Inferior parietal cortex (tissue), 1 donor: ENCODE measurements around the gene TSPAN5.
"Not testable (repeated sequence)": the region's sequence is repeated elsewhere in the genome, so short reads cannot be mapped to it uniquely, and the experiment has no call there.

Source experiments
- DNase-seq: peaks from one replicate; pipeline ENCODE4 v3.0.0-alpha.2; 2016; ENCODE audit errors: extremely low spot score

Gene TSPAN5

DNA sequence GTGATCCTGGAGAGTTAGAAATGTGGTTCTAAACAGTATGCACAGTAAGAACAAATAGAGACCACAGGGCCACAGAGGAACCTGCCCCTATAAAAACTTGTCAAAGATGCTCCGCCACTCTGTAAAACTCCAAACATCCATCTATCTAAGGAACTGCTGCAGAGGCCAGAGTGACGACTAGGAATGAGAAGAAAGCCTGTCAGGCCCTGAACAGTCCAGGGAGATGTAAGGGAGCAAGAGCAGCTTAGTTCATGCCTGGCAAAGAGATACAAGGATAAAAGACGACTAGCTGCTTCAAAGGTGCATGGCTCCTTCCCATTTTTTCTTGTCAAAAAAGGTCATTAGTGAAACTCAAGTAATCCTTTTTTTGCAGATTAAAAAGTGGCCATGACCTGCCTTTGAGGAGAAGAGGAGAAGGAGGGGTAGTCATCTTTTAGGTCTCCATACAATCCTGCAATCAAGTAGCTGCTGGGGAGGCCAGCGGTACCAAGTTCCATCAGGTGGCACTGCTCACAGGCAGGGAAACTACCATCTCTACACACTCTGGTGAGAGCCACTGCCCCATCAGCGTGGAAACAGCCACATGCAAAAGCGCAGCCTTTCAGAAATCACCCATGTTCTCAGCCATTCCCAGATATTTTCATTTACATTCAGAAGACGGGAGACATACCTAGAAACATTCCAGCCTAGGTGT, 162.1 kb downstream of the TSPAN5 start:
- DNase-seq, result no peak

DNA sequence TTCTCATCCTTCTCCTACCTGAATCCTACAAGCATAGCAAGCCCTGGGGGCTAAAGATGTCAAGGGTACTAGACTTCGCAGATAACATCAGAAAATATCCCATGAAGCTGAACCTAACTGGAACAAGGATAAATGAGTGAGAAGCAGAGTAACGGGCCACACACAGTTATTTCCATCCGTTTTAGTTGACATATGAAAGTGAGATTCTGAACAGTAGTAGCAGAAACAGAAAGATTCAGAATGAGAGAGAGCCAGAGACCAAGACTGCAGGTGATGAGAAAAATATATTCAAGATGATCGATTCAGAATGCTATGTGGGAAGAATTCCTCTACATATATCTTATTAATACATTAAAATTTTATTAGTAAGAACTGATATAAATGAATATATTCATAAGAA, 165.1 kb downstream of the TSPAN5 start:
- no peak for DNase-seq

DNA sequence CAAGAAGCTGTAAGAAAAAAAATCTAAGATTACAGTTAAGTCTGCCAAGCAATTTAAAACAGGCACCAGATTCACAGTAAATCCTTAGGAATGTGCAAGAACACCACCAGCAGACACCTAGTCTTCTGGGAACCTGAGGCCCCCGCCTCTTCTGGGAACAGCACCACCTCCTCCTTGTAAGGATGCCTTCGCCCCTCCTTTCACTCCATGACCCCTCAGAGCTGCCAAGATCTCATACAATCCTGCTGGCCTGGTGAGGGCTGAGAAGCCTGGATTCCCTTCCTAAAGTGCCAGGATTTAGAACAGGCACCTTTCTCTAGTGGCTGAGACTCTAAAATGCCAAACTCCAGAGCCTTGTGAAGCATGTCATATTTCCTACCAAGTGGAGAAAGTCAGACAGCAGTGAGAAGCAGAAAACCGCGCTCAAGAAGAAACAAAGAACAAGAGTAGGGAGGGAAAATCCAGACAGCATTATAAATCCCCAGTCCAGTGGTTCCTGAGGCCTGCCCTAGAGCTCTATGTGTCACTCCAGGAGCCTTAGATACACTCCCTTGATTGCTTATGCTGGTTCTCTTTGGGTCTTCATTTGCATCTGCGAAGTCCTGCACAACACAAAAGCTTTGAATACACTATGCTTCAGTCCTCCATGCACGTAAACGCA, 166.4 kb downstream of the TSPAN5 start:
- DNase-seq, result no peak

DNA sequence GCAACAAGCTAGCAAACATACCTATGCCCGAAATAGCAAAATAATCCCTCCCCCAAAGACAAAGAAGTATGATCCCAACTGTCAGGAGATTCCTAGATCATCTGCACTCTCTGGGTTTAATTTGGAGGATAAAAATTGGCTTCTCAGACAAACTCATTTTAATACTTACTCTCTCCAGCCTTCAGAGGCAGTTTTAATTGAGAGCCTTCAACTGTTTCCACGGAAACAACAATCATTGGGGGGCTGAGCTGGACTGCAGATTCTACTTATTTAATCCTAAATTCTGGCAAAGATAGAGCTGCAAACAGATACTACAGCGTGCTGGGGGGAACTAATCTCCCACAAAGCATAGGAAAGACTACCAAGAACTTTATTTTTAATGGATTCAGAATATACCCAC, 168.2 kb downstream of the TSPAN5 start:
- DNase-seq, result no peak

DNA sequence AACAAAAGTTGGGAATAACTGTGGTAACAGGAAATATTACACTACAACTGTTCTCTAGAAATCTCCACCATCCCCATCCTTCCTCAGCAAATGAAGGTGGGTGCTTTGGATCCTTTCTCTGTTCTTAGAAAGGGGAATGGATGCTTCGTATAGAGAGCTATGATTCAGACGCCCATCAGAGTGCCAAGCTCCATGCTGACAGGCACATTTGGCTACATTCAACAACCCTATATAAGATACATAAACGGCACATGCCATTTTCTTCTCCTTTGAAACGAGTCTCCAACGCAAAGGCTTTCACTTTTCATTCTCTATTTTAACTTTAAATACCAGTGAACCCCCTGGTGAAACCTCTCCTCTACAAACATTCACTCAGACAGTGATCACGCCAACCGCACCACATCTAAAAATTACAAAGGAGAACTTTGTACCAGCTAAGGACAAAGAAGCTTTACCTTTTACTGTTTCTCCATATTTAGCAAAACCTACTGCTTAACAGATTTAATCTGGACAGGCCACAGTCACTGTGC, 172.5 kb downstream of the TSPAN5 start:
- no peak for DNase-seq

DNA sequence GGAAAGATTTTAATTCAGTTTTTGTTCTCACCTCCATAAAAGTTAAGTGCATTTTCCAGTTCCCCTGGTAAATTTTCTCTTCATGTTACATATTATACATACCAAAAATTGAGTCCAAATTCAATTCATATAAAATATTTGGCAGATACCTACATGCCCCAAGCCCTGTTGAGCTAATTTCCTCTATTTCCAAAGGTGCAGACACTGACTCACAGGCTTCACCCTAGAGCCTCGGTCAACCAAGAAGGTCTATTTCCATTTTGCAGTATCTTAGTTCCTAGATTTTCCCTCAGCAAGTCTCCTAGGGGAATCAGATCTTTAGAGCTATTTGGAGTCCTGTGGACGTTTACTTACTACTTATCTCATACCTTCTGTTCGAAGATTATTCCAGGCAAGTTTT, 174.4 kb downstream of the TSPAN5 start:
- DNase-seq, result no peak

DNA sequence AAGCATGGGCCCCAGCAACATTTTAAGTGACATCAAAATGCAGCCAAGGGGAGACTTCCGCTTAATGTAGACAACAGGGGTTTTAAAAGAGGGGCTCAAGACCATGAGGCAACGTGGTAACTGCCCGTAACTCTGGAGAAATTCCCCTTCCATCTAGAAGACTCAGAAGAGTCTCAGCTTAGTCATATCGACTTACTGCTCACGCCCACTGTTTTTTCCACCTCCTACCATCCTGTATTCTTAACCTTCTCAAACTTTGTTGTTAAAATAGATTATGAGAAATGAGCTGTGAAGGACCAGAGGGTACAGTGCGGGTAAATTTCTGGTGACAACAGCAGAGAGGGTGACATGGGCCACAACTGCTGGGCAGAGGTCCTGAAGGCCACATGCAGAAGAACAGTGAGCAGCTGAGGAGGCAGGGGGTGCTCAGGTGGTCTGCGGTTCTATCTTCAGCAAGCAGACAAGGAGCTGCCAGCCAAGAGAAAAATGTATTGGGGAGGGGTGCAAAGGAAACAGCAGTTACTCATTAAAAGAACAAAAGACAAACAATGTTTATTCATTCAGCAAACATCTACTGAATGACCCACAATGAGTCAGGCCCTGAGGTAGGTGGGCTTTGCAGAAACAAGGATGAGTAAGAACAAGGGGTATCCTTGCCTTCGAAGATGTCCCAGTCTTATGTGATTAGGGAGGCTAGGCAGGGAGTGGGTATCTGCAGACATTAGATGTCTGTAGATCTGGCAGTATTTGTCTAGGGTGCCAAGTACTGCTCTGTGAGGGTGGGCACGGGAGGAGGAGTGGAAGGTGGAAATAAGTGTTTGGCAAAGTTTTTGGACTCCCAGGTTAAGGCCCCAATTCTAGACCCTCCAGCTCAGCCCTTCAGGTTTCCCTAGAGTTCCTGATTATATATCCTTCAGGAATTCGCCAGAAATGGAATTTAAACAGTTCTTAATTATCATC, 175.3 kb downstream of the TSPAN5 start:
- no peak for DNase-seq

DNA sequence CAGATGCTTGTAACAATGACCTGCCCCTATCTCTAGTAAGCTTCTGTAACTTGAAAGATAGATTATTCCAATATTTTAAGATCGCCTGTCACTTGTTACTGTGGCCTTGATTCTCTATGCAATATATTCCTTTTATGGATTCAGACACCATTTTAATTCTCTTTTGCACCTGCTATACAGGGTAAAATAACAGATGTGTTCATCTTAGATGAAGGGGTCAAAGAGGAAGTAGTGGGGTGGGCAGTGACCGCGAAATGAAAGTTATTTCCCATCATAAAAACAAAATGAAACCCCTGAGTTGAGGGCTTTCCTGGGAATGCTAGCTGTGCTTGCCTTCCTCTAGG, 175.9 kb downstream of the TSPAN5 start:
- no peak for DNase-seq

DNA sequence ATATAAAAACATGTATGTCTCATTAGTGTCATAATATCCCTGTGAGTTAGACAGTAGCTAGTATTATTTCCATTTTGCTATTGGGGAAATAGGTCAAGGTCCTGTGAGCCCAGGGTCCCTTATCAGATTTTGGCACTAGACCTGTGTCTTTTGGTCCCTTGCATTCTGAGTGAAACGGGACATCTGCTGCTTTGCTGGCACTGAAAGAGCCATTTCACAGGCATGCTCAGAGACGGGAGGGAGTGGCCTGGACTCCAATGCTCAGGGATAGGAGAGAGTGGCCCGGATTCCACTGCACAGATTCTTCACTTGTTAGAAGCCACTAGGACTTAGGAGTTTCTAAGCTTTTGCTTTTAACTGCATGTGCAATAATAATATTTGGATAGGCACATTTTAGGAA, 177.2 kb downstream of the TSPAN5 start:
- DNase-seq, result no peak

DNA sequence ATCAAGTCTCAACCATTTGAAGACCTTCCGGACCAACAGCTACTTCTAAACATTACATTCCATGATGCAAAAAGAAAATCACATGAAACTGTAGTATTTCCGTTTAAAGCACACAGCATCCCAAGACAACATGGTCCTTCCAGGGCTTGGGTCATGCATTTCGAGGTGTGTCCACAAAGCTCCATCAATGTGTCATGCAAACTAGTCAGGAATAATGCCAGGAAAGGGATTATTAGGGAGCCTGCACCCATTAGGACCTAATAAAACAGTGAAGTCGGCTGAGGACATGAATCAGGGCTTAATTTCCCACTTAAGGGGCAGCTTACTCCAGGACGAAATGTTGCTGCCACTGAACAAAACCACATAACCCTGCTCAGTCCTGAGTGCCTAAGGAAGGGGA, 177.9 kb downstream of the TSPAN5 start:
- no peak for DNase-seq

DNA sequence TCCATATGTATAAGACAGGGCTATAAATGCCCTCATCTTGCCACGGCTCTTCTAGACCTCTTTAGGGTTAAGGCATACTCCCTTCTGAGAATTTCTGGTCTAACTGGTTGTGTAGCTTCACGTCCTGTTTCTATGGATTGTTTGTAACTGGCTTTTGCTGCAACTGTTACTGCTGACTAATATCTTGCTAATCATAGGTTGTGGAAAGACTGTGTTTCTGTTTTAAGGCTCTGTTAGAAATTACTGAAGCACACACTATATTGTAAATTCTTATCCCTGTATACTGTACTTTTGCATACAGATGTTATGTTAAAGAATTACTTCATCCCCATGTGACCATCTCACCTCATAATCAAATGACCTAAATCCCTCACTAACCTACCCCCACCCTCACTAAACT, 178.8 kb downstream of the TSPAN5 start:
- DNase-seq, result not testable (repeated sequence)

DNA sequence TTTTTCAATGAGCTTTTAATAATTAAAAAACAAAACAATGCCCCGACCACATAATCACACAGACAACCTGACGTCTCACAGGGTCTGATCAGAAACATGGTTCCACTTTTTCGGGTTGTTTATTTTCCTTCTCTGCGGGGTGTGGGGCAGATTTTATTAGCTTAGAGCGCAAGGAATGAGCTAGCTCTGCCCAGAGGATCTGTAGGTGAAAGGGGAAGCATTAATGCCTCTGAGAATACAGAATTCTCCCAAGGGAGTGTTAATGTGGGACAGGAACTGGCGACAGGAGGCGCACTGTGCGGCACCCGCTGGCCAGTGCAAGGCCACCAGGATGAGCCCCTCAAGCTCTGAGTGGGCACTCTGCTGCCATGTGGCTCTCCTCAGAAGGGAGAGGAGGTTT, 181.5 kb downstream of the TSPAN5 start:
- no peak for DNase-seq

DNA sequence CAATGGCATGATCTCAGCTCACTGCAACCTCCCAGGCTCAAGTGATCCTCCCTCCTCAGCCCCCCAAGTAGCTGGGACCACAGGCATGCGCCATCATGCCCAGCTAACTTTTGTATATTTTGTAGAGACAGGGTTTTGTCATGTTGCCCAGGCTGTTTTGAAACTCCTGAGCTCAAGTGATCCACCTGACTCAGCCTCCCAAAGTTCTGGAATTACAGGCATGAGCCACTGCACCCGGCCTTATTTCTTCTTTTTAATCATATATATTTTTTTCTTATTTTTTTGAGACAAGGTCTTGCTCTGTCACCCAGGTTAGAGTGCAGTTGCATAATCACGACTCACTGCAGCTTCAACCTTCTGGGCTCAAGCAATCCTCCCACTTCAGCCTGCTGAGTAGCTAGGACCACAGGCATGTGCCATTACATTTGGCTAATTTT, 184.0 kb downstream of the TSPAN5 start:
- DNase-seq, result no peak

DNA sequence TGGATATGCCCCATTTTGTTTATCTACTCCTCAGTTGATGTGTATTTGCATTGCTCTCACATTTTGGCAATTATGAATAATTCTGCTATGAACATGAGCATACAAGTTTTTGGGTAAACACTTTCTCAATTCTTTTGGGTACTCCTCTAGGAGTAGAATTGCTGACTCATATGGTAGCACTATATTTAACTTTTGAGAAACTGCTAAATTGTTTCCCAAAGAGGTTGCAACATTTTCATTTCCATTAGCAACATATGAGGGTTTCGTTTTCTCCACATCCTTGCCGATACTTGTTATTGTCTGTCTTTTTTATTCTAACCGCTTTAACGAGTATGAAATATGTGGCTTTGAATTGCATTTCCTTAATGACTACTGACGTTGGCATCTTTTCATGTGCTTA, 185.4 kb downstream of the TSPAN5 start:
- no peak for DNase-seq

DNA sequence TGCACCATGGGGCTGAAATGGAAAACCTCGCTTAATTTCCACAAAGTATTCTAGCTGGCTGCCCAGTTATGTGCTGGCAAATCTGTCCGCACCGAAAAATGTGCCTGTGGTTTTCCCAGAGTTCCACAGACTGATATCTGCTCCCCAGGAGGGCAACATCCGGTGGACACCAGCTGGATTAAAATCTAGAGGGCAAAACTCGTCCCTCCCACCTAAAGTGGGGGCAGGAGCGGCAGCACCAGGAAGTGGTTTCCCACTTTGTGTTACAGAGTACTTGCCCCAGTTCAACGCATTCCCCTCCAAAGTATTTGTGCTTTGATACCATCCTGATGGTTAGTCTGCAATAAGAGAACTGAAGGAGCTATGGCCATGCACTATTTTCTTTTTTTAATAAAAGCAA, 187.6 kb downstream of the TSPAN5 start:
- no peak for DNase-seq

DNA sequence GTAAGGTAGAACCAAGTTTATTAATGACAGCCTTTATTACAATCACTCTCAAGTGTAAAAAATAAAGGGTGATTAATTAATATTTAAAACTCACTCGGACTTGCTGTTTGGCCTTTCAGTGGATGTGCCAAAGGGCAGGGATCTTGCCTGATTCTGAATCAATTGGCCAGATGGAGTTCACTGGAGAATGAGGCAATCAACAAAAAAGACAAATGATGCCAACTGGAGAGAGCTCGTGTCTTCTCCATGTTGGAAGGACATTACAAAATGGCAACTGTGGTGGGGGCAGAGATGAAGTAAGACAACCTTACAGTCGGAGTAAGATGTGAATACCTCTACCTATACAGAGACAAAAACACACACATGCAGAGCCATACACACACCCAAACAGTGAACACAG, 188.0 kb downstream of the TSPAN5 start:
- DNase-seq, result no peak

DNA sequence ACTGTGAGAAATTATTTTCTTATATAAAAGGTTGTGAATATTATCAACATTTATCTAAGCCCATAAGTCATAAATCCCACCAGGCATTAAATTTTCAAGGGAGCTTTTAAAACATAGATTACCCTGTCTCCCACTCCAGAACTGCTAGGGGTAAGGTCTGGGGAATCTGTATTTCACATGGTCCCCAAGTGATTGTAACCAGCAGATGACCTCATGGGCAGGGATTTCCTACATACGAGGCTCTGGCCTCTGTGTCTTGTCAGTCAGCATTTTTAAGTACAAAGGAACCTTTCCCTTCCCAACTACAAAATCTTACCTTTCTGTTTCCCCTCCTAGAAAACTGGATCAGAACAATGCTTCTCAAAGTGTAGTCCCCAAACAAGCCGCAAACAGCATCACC, 188.6 kb downstream of the TSPAN5 start:
- no peak for DNase-seq

DNA sequence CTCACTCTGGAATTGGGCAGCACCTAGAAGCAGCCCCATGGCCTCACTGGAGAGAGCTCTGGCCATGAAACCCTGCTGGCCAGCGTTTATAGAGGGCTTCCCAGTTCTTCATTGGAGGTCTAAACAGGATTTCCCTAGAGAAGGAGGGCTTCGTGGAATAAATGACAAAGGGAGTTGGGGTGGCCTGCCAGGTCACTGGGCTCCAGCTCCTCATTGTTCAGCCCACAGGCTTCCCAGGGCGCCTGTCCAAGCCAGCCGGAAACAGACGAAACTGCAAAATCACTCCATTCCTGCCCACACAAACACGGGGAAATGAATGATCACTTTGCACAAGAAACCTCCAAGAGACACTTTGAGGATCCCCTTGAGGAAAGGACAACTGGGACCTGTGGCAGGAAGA, 189.7 kb downstream of the TSPAN5 start:
- peak; percentile 50 for DNase-seq

DNA sequence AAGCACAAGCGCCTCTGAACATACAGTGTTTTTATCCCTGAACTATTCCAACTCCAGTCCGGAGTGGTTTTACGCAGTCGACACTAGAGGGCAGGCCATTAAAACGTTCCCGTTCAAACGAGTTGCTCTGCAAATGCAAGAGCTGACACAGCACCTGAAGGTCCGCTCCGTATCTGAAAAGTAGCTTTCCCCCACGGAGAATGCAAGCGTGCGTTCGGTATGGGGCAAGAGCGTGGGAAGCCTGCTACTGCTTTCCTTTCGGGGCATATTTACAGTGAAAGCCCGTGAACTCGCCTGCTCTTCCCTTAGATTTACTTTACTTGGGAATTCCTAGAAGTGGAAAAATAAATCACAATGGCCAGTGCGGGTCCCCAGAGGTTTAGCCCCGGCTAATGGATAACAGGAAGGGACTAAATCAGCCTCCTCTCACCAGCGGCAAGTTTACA, 190.8 kb downstream of the TSPAN5 start:
- peak; percentile 93 for DNase-seq

DNA sequence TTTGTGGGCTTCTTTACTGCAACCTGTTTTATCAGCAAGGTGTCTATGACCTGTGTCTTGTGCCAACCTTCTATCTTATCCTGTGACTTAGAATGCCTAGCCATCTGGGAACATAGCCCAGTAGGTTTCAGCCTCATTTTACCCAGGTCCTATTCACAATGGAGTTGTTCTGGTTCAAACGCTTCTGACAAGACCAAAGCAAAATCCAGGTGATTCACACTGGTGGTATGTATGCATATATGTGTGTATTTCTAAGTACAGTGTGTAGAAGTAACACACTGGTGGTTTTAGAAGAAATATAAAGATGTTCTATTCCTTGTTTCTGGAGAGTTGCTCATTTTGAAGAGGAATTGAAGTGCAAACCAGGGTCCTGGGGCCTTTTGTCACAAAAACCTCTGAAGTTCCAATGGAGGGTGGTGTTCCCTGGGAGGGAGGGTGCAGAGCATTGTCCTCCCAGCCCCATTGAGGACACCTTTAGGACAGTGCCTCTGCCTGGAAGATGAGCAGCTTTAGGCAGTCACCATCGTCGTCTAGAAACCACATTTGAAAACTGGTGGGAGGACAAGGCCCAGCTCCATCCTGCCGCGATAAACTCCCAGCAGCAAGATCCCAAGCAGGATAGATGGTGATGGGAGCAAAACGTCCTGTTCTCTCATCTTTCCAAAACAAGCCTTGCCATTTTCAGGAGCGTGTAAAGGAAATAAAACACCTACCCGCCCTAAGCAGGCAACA, 191.4 kb downstream of the TSPAN5 start:
- DNase-seq, result no peak

DNA sequence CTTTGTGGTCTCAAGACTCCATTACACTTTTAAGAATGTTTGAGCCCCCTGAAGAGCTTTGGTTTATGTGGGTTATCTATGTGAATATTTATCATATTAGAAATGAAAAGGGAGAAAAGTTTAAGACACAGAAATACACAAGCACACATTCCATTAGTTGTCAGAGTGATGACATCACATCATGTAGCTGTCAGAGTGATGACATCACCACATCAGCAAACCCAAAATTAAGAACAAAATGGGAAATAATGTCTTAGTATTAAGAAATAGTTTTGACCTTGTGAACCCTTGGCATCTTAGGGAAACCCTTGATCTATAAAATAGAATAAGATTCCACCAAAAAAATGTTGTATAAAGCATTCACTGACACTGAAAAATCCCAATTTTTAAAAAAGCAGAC, 195.9 kb downstream of the TSPAN5 start:
- DNase-seq, result no peak
